ENCODE data around the gene PPFIA1.
A peak's percentile ranks its signal among the peaks of the same experiment; 100 is the strongest.

DNA sequence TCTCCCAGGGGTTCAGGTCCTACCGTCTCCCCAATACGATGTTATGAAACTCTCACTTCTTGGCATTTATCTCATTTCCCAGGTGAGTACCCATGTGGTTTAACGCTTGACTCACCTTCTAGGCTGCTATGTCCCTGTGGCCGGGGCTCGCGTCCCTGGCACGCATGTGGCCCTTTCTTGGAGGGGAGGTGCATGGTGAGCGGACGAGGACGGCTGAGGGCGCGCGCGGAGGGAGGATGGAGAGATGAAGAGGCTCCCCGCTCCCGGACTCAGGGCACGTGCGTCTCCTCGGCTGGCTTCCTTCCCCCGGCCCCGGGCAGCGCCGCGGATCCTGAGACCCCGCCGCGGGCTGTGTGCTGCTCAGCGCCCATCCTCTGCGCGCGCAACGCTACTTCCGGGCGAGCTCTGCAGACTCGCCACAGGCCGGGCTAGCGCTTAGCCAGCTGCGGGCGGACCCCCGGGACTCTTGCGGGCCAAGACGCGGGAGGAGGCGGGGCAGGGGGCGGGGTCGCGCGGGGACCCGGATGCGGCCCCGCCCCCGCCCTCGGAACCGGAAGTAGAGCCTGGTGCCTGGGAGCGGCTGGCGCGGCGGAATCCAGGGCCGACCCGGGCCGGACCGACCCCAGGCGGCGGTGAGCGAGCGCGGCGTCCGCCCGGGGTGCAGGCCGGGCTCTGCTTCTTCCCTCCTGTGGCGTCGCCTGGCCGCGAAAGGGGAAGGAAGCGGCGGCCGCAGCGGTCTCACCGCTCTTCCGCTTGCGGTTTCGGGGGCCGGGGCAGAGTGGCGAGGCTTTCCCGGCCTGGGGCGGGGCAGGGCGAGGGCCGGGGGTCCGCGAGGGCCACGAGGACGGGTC, 127.7 kb downstream of the PPFIA1 start, which contains the start of gene CTTN:
- TF ChIP-seq, protein P1, sequence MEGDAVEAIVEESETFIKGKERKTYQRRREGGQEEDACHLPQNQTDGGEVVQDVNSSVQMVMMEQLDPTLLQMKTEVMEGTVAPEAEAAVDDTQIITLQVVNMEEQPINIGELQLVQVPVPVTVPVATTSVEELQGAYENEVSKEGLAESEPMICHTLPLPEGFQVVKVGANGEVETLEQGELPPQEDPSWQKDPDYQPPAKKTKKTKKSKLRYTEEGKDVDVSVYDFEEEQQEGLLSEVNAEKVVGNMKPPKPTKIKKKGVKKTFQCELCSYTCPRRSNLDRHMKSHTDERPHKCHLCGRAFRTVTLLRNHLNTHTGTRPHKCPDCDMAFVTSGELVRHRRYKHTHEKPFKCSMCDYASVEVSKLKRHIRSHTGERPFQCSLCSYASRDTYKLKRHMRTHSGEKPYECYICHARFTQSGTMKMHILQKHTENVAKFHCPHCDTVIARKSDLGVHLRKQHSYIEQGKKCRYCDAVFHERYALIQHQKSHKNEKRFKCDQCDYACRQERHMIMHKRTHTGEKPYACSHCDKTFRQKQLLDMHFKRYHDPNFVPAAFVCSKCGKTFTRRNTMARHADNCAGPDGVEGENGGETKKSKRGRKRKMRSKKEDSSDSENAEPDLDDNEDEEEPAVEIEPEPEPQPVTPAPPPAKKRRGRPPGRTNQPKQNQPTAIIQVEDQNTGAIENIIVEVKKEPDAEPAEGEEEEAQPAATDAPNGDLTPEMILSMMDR (IDR thresholded peaks at IDR 0.05), result no peak
- peak in 2 of 4 donors; percentile 83 to 84 for TF ChIP-seq POLR2A (IDR thresholded peaks at IDR 0.05)

Measured in esophagus squamous epithelium (tissue), 4 donors.